Measurements from ENCODE around the gene HLA-DQB2.

GRCh38 chr6:32794510-32794909 lies 31.2 kb upstream of the HLA-DQB2 start:
- TF ChIP-seq CTCF (conservative IDR thresholded peaks at IDR 0.05; ENCODE audit: low read depth, low read length) = no peak
- TF ChIP-seq EZH2 (IDR thresholded peaks at IDR 0.05; ENCODE audit: low read length, unreplicated experiment) = no peak
- no peak for TF ChIP-seq EZH2phosphoT487 (IDR thresholded peaks at IDR 0.05; ENCODE audit: borderline replicate concordance, low read length)

Data from PC-3 (cell line).